Breast epithelium (tissue), 3 donors: ENCODE results near the gene BPHL.
"Not testable (repeated sequence)": the region's sequence is repeated elsewhere in the genome, so short reads cannot be mapped to it uniquely, and the experiment has no call there.

Source experiments
- POLR2A ChIP-seq: fragments of 450-650 bp; IDR thresholded peaks from one replicate; pipeline ENCODE4 v1.6.1; 2016; ENCODE audit warnings: antibody characterized with exemption, mild to moderate bottlenecking, moderate library complexity
- POLR2AphosphoS5 ChIP-seq, 3 donors: sonication (generic); formaldehyde crosslinking; IDR thresholded peaks; one replicate each; pipeline ENCODE4 v1.6.1; 2017; ENCODE audit warnings: antibody characterized with exemption in 3 of 3
- TF ChIP-seq, protein P1 (sequence below), 3 donors: fragments of 450-650 bp; IDR thresholded peaks; one replicate each; pipeline ENCODE4 v1.5.1; 2016 to 2017; ENCODE audit warnings: antibody characterized with exemption in 3 of 3, mild to moderate bottlenecking in 3 of 3, moderate library complexity in 3 of 3

- TF ChIP-seq POLR2A; POLR2AphosphoS5 (IDR thresholded peaks at IDR 0.05): not testable (repeated sequence)
- TF ChIP-seq, protein P1, sequence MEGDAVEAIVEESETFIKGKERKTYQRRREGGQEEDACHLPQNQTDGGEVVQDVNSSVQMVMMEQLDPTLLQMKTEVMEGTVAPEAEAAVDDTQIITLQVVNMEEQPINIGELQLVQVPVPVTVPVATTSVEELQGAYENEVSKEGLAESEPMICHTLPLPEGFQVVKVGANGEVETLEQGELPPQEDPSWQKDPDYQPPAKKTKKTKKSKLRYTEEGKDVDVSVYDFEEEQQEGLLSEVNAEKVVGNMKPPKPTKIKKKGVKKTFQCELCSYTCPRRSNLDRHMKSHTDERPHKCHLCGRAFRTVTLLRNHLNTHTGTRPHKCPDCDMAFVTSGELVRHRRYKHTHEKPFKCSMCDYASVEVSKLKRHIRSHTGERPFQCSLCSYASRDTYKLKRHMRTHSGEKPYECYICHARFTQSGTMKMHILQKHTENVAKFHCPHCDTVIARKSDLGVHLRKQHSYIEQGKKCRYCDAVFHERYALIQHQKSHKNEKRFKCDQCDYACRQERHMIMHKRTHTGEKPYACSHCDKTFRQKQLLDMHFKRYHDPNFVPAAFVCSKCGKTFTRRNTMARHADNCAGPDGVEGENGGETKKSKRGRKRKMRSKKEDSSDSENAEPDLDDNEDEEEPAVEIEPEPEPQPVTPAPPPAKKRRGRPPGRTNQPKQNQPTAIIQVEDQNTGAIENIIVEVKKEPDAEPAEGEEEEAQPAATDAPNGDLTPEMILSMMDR (IDR thresholded peaks at IDR 0.05): not testable (repeated sequence)
Observed at GRCh38 chr6:3171313-3172175, 53.0 kb downstream of the BPHL start.
